IPS-18a (cell line): ENCODE measurements around the gene NFATC2.

ENCODE experiments used
- H3K27ac ChIP-seq: one replicate; pipeline ENCODE4 v1.5.1; 2013; ENCODE audit warnings: low read length
- H3K27me3 ChIP-seq: one replicate; pipeline ENCODE4 v1.6.1; 2013; ENCODE audit warnings: mild to moderate bottlenecking, low read length; ENCODE audit not compliant: control insufficient read depth, insufficient read depth
- H3K36me3 ChIP-seq: one replicate; pipeline ENCODE4 v1.6.1; 2013; ENCODE audit warnings: low read depth, low read length; ENCODE audit not compliant: control insufficient read depth
- H3K4me1 ChIP-seq: one replicate; pipeline ENCODE4 v1.6.1; 2013; ENCODE audit warnings: low read depth, low read length; ENCODE audit not compliant: control insufficient read depth
- H3K4me3 ChIP-seq: one replicate; pipeline ENCODE4 v1.5.1; 2013; ENCODE audit warnings: low read length
- H3K9ac ChIP-seq: one replicate; pipeline ENCODE4 v1.6.1; 2013; ENCODE audit warnings: mild to moderate bottlenecking, low read length, moderate library complexity
- H3K9me3 ChIP-seq: one replicate; pipeline ENCODE4 v1.6.1; 2013; ENCODE audit warnings: low read depth, low read length; ENCODE audit not compliant: control insufficient read depth

NFATC2 gene

GRCh38 chr20:51340451-51340840, 202.1 kb downstream of the NFATC2 start:
- H3K36me3 ChIP-seq: no peaks in the 10 kb centered on the region
- no peak overlapping the region for H3K27ac ChIP-seq
- H3K27me3 ChIP-seq: no peaks in the 10 kb centered on the region
- no peak overlapping the region for H3K9ac ChIP-seq
- no peaks in the 10 kb centered on the region for H3K9me3 ChIP-seq
- no peaks in the 10 kb centered on the region for H3K4me1 ChIP-seq
- no peak overlapping the region for H3K4me3 ChIP-seq

- Histone ChIP-seq H3K4me3 (no peak overlapping the region), H3K36me3 (no peaks in the 10 kb centered on the region), H3K9me3 (no peaks in the 10 kb centered on the region), H3K9ac (no peak overlapping the region), H3K27ac (no peak overlapping the region), H3K27me3 (no peaks in the 10 kb centered on the region), H3K4me1 (no peaks in the 10 kb centered on the region)
Measured at GRCh38 chr20:51339721-51340450, 202.6 kb downstream of the NFATC2 start.

- Histone ChIP-seq H3K36me3 (no peaks in the 10 kb centered on the region), H3K9ac (no peak overlapping the region)
Measured at GRCh38 chr20:51338692-51339440, 203.7 kb downstream of the NFATC2 start.

GRCh38 chr20:51337126-51337805, 205.3 kb downstream of the NFATC2 start:
- Histone ChIP-seq H3K9ac (no peak overlapping the region), H3K4me3 (no peak overlapping the region), H3K9me3 (no peaks in the 10 kb centered on the region), H3K4me1 (no peaks in the 10 kb centered on the region), H3K27me3 (no peaks in the 10 kb centered on the region), H3K36me3 (no peaks in the 10 kb centered on the region), H3K27ac (no peak overlapping the region)

More at GRCh38 chr20:51338692-51339440, 203.7 kb downstream of the NFATC2 start:
- Histone ChIP-seq H3K4me3 (no peak overlapping the region), H3K9me3 (no peaks in the 10 kb centered on the region), H3K27me3 (no peaks in the 10 kb centered on the region), H3K4me1 (no peaks in the 10 kb centered on the region), H3K27ac (no peak overlapping the region)
